GM23338 (cell line): ENCODE measurements around the gene PTGS1. TPM values are rescaled to one million over a fixed set of nuclear protein-coding genes. Genes with fewer than 3 reads are reported as not detected.

Experiments used
- ATAC-seq: fragments of 200-7000 bp; cut with Tn5 transposase; 3 replicates; pipeline ENCODE4 v1.9.1; 2020
- DNase-seq: peaks from one replicate; pipeline ENCODE4 v3.0.0-alpha.2; 2015; ENCODE audit warnings: low spot score
- H2AFZ ChIP-seq: fragments of 200-600 bp; sonication (generic); 2 replicates; pipeline ENCODE4 v1.8.0; 2016; ENCODE audit warnings: antibody characterized with exemption, mild to moderate bottlenecking, moderate library complexity
- H3F3A ChIP-seq: fragments of 200-600 bp; sonication (generic); replicated peaks from 2 replicates; pipeline ENCODE4 v1.8.0; 2017; ENCODE audit warnings: antibody characterized with exemption, mixed run types, low read depth
- H3K27ac ChIP-seq: fragments of 200-600 bp; sonication (generic); 2 replicates; pipeline ENCODE4 v1.6.1; 2016; ENCODE audit warnings: low read depth
- H3K27me3 ChIP-seq: fragments of 200-600 bp; sonication (generic); 2 replicates; pipeline ENCODE4 v1.8.0; 2016; ENCODE audit warnings: mild to moderate bottlenecking, mixed run types, moderate library complexity; ENCODE audit not compliant: insufficient read depth
- H3K36me3 ChIP-seq: fragments of 200-600 bp; sonication (generic); 2 replicates; pipeline ENCODE4 v1.8.0; 2016; ENCODE audit warnings: mild to moderate bottlenecking; ENCODE audit not compliant: insufficient read depth
- H3K4me1 ChIP-seq: fragments of 200-600 bp; sonication (generic); 2 replicates; pipeline ENCODE4 v1.8.0; 2016; ENCODE audit warnings: mild to moderate bottlenecking, moderate library complexity; ENCODE audit not compliant: insufficient read depth
- H3K4me2 ChIP-seq: fragments of 200-600 bp; sonication (generic); 2 replicates; pipeline ENCODE4 v1.7.1; 2017; ENCODE audit warnings: mixed run types
- H3K4me3 ChIP-seq: fragments of 200-600 bp; sonication (generic); 2 replicates; pipeline ENCODE4 v1.6.1; 2016; ENCODE audit warnings: mixed run types
- H3K79me2 ChIP-seq: fragments of 200-600 bp; sonication (generic); replicated peaks from 2 replicates; pipeline ENCODE4 v1.8.0; 2017; ENCODE audit warnings: mild to moderate bottlenecking; ENCODE audit not compliant: insufficient read depth
- H3K9me2 ChIP-seq: fragments of 200-600 bp; sonication (generic); 2 replicates; pipeline ENCODE4 v1.8.0; 2017; ENCODE audit not compliant: insufficient read depth
- H4K20me1 ChIP-seq: fragments of 200-600 bp; sonication (generic); replicated peaks from 2 replicates; pipeline ENCODE4 v1.8.0; 2017; ENCODE audit warnings: mild to moderate bottlenecking; ENCODE audit not compliant: insufficient read depth
- H3K27ac Mint-ChIP-seq: 2 replicates; pipeline ENCODE4 v1.8.0; 2020; ENCODE audit warnings: inconsistent platforms, mild to moderate bottlenecking, moderate library complexity, mixed read lengths
- H3K27me3 Mint-ChIP-seq: 3 replicates; pipeline ENCODE4 v1.8.0; 2022; ENCODE audit warnings: low read depth, mild to moderate bottlenecking, moderate library complexity, mixed read lengths, inconsistent platforms; ENCODE audit not compliant: insufficient read depth, poor library complexity
- H3K36me3 Mint-ChIP-seq: 3 replicates; pipeline ENCODE4 v1.8.0; 2021; ENCODE audit warnings: low read depth, mild to moderate bottlenecking, inconsistent platforms, moderate library complexity, mixed read lengths
- H3K4me1 Mint-ChIP-seq: 3 replicates; pipeline ENCODE4 v1.8.0; 2020; ENCODE audit warnings: mild to moderate bottlenecking, inconsistent platforms, mixed read lengths
- H3K4me3 Mint-ChIP-seq: 3 replicates; pipeline ENCODE4 v1.8.0; 2021; ENCODE audit warnings: moderate library complexity, mild to moderate bottlenecking, inconsistent platforms, mixed read lengths
- H3K9me3 Mint-ChIP-seq: 3 replicates; pipeline ENCODE4 v1.8.0; 2020; ENCODE audit warnings: moderate library complexity, mild to moderate bottlenecking, inconsistent platforms, mixed read lengths
- CREB1 ChIP-seq: fragments of 250-450 bp; sonication (Bioruptor Pico); IDR thresholded peaks from 2 replicates; pipeline ENCODE4 v1.5.0; 2020; ENCODE audit warnings: low read depth, mild to moderate bottlenecking, moderate library complexity
- ETS1 ChIP-seq: IDR thresholded peaks from 2 replicates; pipeline ENCODE4 v1.6.1; 2016; ENCODE audit warnings: antibody characterized with exemption
- EZH2 ChIP-seq: fragments of 200-600 bp; sonication (generic); IDR thresholded peaks from one replicate; pipeline ENCODE4 v1.8.0; 2017; ENCODE audit warnings: antibody characterized with exemption, mild to moderate bottlenecking, low read depth; ENCODE audit not compliant: unreplicated experiment
- EZH2phosphoT487 ChIP-seq: fragments of 200-600 bp; sonication (generic); IDR thresholded peaks from one replicate; pipeline ENCODE4 v1.8.1; 2018; ENCODE audit warnings: antibody characterized with exemption; ENCODE audit not compliant: unreplicated experiment
- JUNB ChIP-seq: IDR thresholded peaks from one replicate; pipeline ENCODE4 v1.6.1; 2016; ENCODE audit warnings: antibody characterized with exemption; ENCODE audit not compliant: unreplicated experiment
- NANOG ChIP-seq: IDR thresholded peaks from 2 replicates; pipeline ENCODE4 v1.6.1; 2016; ENCODE audit warnings: antibody characterized with exemption, borderline replicate concordance
- POLR2AphosphoS5 ChIP-seq: IDR thresholded peaks from 2 replicates; pipeline ENCODE4 v1.6.1; 2016; ENCODE audit warnings: antibody characterized with exemption, low read depth
- STAT1 ChIP-seq: IDR thresholded peaks from one replicate; pipeline ENCODE4 v1.6.1; 2016; ENCODE audit warnings: antibody characterized with exemption; ENCODE audit not compliant: unreplicated experiment
- ZNF114 ChIP-seq: fragments of 250-450 bp; sonication (Bioruptor Pico); IDR thresholded peaks from 2 replicates; pipeline ENCODE4 v1.5.0; 2020; ENCODE audit warnings: mild to moderate bottlenecking, moderate library complexity
- ZNF331 ChIP-seq: fragments of 250-450 bp; sonication (Bioruptor Pico); IDR thresholded peaks from 2 replicates; pipeline ENCODE4 v1.5.0; 2020; ENCODE audit warnings: low read depth, mild to moderate bottlenecking, moderate library complexity
- ZNF462 ChIP-seq: fragments of 250-450 bp; sonication (Bioruptor Pico); IDR thresholded peaks from 2 replicates; pipeline ENCODE4 v1.5.0; 2020; ENCODE audit warnings: mild to moderate bottlenecking, moderate library complexity
- polyA plus RNA-seq: library from polyadenylated mRNA; unstranded; fragments of >200 nt; fragmentation: Nextera tagmentation; extraction: Ambion mirVana; gene quantifications from 2 replicates; pipeline ENCODE4 v1.2.1, GENCODE V29; 2016
- total RNA-seq: library from RNA; depleted of rRNA; stranded (reverse); fragments of >200 nt; shearing (Covaris generic); gene quantifications from 2 replicates; pipeline ENCODE4 v1.2.3, GENCODE V29; 2014
- TF ChIP-seq, protein P1 (sequence below), 2 experiments: fragments of 200-600 bp in 1 of 2; sonication (generic) in 1 of 2; conservative IDR thresholded peaks; 2 replicates each; pipeline versions ENCODE4 v1.5.1 to v1.6.1; 2016 to 2017; ENCODE audit warnings: antibody characterized with exemption in 2 of 2, low read depth in 2 of 2, mild to moderate bottlenecking in 2 of 2, moderate library complexity in 1 of 2
- TF ChIP-seq, protein P2 (sequence below): IDR thresholded peaks from one replicate; pipeline ENCODE4 v1.6.1; 2018; ENCODE audit warnings: antibody characterized with exemption; ENCODE audit not compliant: unreplicated experiment

The PTGS1 gene
- total and polyA plus RNA-seq, 2 experiments from 2014 or later: 0.48 to 1.3 TPM

- Histone ChIP-seq H3K9me2 (no peaks in the 10 kb centered on the region), H3K79me2 (no peaks in the 10 kb centered on the region), H3K27me3 (no peaks in the 10 kb centered on the region), H3F3A (no peaks in the 10 kb centered on the region), H3K4me1 (peaks cover 4% of the 10 kb centered on the region; the same call in 1 of the 2 replicates), H3K4me3 (no peak overlapping the region), H3K36me3 (no peaks in the 10 kb centered on the region), H3K4me2 (no peak overlapping the region), H2AFZ (peak overlapping the region; percentile 84), H4K20me1 (no peaks in the 10 kb centered on the region), H3K27ac (no peak overlapping the region)
- ATAC-seq: peak; percentile 89
- peak; percentile 44 for DNase-seq
- TF ChIP-seq STAT1 (no peak), NANOG (no peak), JUNB (no peak), EZH2phosphoT487 (no peak), ETS1 (no peak), CREB1 (CRISPR knock-in tag) (no peak), ZNF114 (CRISPR knock-in tag) (no peak), ZNF331 (CRISPR knock-in tag) (no peak), ZNF462 (no peak), EZH2 (no peak), POLR2AphosphoS5 (no peak)
- TF ChIP-seq, protein P1, sequence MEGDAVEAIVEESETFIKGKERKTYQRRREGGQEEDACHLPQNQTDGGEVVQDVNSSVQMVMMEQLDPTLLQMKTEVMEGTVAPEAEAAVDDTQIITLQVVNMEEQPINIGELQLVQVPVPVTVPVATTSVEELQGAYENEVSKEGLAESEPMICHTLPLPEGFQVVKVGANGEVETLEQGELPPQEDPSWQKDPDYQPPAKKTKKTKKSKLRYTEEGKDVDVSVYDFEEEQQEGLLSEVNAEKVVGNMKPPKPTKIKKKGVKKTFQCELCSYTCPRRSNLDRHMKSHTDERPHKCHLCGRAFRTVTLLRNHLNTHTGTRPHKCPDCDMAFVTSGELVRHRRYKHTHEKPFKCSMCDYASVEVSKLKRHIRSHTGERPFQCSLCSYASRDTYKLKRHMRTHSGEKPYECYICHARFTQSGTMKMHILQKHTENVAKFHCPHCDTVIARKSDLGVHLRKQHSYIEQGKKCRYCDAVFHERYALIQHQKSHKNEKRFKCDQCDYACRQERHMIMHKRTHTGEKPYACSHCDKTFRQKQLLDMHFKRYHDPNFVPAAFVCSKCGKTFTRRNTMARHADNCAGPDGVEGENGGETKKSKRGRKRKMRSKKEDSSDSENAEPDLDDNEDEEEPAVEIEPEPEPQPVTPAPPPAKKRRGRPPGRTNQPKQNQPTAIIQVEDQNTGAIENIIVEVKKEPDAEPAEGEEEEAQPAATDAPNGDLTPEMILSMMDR (conservative IDR thresholded peaks at IDR 0.05; ENCODE audit: low read depth in 2 of 2): no peak
- TF ChIP-seq, protein P2, sequence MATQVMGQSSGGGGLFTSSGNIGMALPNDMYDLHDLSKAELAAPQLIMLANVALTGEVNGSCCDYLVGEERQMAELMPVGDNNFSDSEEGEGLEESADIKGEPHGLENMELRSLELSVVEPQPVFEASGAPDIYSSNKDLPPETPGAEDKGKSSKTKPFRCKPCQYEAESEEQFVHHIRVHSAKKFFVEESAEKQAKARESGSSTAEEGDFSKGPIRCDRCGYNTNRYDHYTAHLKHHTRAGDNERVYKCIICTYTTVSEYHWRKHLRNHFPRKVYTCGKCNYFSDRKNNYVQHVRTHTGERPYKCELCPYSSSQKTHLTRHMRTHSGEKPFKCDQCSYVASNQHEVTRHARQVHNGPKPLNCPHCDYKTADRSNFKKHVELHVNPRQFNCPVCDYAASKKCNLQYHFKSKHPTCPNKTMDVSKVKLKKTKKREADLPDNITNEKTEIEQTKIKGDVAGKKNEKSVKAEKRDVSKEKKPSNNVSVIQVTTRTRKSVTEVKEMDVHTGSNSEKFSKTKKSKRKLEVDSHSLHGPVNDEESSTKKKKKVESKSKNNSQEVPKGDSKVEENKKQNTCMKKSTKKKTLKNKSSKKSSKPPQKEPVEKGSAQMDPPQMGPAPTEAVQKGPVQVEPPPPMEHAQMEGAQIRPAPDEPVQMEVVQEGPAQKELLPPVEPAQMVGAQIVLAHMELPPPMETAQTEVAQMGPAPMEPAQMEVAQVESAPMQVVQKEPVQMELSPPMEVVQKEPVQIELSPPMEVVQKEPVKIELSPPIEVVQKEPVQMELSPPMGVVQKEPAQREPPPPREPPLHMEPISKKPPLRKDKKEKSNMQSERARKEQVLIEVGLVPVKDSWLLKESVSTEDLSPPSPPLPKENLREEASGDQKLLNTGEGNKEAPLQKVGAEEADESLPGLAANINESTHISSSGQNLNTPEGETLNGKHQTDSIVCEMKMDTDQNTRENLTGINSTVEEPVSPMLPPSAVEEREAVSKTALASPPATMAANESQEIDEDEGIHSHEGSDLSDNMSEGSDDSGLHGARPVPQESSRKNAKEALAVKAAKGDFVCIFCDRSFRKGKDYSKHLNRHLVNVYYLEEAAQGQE: no peak
- peaks cover 5% of the 10 kb centered on the region; the same call in 2 of the 3 replicates for H3K4me1 Mint-ChIP-seq
- H3K27me3 Mint-ChIP-seq: peaks cover 3% of the 10 kb centered on the region
- no peak overlapping the region for H3K4me3 Mint-ChIP-seq
- H3K36me3 Mint-ChIP-seq: no peaks in the 10 kb centered on the region
- no peaks in the 10 kb centered on the region for H3K9me3 Mint-ChIP-seq
- H3K27ac Mint-ChIP-seq: no peak overlapping the region
Measured at GRCh38 chr9:122389799-122390481, 19.1 kb downstream of the PTGS1 start.
